SK-N-MC (cell line): ENCODE measurements around the gene BRD3.

Experiments
- DNase-seq: peaks from one replicate; pipeline ENCODE4 v3.0.0-alpha.2; 2011; ENCODE audit warnings: low read depth, low spot score
- H3K27ac ChIP-seq: fragments of 200-600 bp; sonication (generic); 2 replicates; pipeline ENCODE4 v1.5.1; 2016; ENCODE audit warnings: mixed run types
- H3K36me3 ChIP-seq: fragments of 200-600 bp; sonication (generic); 2 replicates; pipeline ENCODE4 v1.6.1; 2017; ENCODE audit warnings: antibody characterized with exemption, low read length, mixed read lengths; ENCODE audit not compliant: insufficient read depth
- H3K4me3 ChIP-seq: fragments of 200-600 bp; sonication (generic); 2 replicates; pipeline ENCODE4 v1.5.1; 2016
- H3K9ac ChIP-seq: fragments of 200-600 bp; sonication (generic); 2 replicates; pipeline ENCODE4 v1.8.0; 2017; ENCODE audit warnings: mixed run types, mixed read lengths; ENCODE audit not compliant: insufficient read length
- H3K9me3 ChIP-seq: fragments of 200-600 bp; sonication (generic); 2 replicates; pipeline ENCODE4 v1.6.1; 2017; ENCODE audit warnings: low read depth, mild to moderate bottlenecking, antibody characterized with exemption, low read length, moderate library complexity, mixed read lengths
- EZH2 ChIP-seq: fragments of 200-600 bp; sonication (generic); IDR thresholded peaks from one replicate; pipeline ENCODE4 v1.6.1; 2017; ENCODE audit warnings: antibody characterized with exemption
- FOXP2 ChIP-seq: optimal IDR thresholded peaks from 2 replicates; pipeline ENCODE3; 2011; ENCODE audit warnings: mild to moderate bottlenecking, moderate library complexity; ENCODE audit not compliant: insufficient read depth; ENCODE audit errors: extremely low read length, control extremely low read depth
- POLR2AphosphoS5 ChIP-seq: IDR thresholded peaks from 2 replicates; pipeline ENCODE4 v1.6.1; 2012; ENCODE audit warnings: mild to moderate bottlenecking, low read depth, low read length, borderline replicate concordance

The BRD3 gene

GRCh38 chr9:134037641-134038040, 30.2 kb downstream of the BRD3 start:
- Histone ChIP-seq H3K36me3 (peaks cover 84% of the 10 kb centered on the region), H3K9me3 (no peaks in the 10 kb centered on the region), H3K27ac (no peak overlapping the region), H3K4me3 (no peak overlapping the region), H3K9ac (no peak overlapping the region)
- no peak for DNase-seq
- TF ChIP-seq FOXP2 (no peak), EZH2 (no peak), POLR2AphosphoS5 (no peak)

GRCh38 chr9:134036130-134036529, 31.7 kb downstream of the BRD3 start:
- peaks cover 83% of the 10 kb centered on the region for H3K36me3 ChIP-seq
- no peak for DNase-seq
- TF ChIP-seq EZH2 (no peak), FOXP2 (no peak), POLR2AphosphoS5 (no peak)
- H3K9ac ChIP-seq = no peak overlapping the region
- no peak overlapping the region for H3K27ac ChIP-seq
- no peaks in the 10 kb centered on the region for H3K9me3 ChIP-seq
- no peak overlapping the region for H3K4me3 ChIP-seq

GRCh38 chr9:134035041-134036039, 32.5 kb downstream of the BRD3 start:
- H3K4me3 ChIP-seq = no peak overlapping the region
- no peak overlapping the region for H3K27ac ChIP-seq
- H3K9me3 ChIP-seq = no peaks in the 10 kb centered on the region
- H3K9ac ChIP-seq = no peak overlapping the region
- TF ChIP-seq FOXP2 (no peak), POLR2AphosphoS5 (no peak), EZH2 (no peak)
- H3K36me3 ChIP-seq = peaks cover 81% of the 10 kb centered on the region
- DNase-seq = no peak

GRCh38 chr9:134034215-134035040, 33.4 kb downstream of the BRD3 start:
- Histone ChIP-seq H3K36me3 (peaks cover 72% of the 10 kb centered on the region), H3K9me3 (no peaks in the 10 kb centered on the region), H3K9ac (no peak overlapping the region), H3K4me3 (no peak overlapping the region), H3K27ac (no peak overlapping the region)
- TF ChIP-seq FOXP2 (no peak), EZH2 (no peak), POLR2AphosphoS5 (no peak)
- no peak for DNase-seq

- H3K27ac ChIP-seq = no peak overlapping the region
- TF ChIP-seq POLR2AphosphoS5 = no peak
- TF ChIP-seq EZH2 = no peak
- no peak for TF ChIP-seq FOXP2
- H3K4me3 ChIP-seq = no peak overlapping the region
- H3K9me3 ChIP-seq = no peaks in the 10 kb centered on the region
- peaks cover 64% of the 10 kb centered on the region for H3K36me3 ChIP-seq
- H3K9ac ChIP-seq = no peak overlapping the region
- DNase-seq = no peak
These were observed 34.2 kb downstream of the BRD3 start for GRCh38 chr9:134033516-134034214.

GRCh38 chr9:134032456-134033222, 35.2 kb downstream of the BRD3 start:
- no peaks in the 10 kb centered on the region for H3K9me3 ChIP-seq
- H3K4me3 ChIP-seq = no peak overlapping the region
- DNase-seq = no peak
- TF ChIP-seq EZH2 (no peak), POLR2AphosphoS5 (no peak), FOXP2 (no peak)
- peaks cover 54% of the 10 kb centered on the region for H3K36me3 ChIP-seq
- H3K9ac ChIP-seq = no peak overlapping the region
- no peak overlapping the region for H3K27ac ChIP-seq

- H3K27ac ChIP-seq = no peak overlapping the region
- no peak for DNase-seq
- no peak overlapping the region for H3K4me3 ChIP-seq
- TF ChIP-seq POLR2AphosphoS5 (no peak), EZH2 (no peak), FOXP2 (no peak)
- H3K9ac ChIP-seq = no peak overlapping the region
- peaks cover 49% of the 10 kb centered on the region for H3K36me3 ChIP-seq
- H3K9me3 ChIP-seq = no peaks in the 10 kb centered on the region
These were observed 36.0 kb downstream of the BRD3 start for GRCh38 chr9:134031783-134032182.
